ENCODE results near the gene ITPRID2.

ITPRID2 gene

GRCh38 chr2:181891966-181892798 lies 652 bp downstream of the ITPRID2 start:
- TF ChIP-seq TAF1 (IDR thresholded peaks at IDR 0.05; ENCODE audit: borderline replicate concordance, insufficient read depth, low read length) (no peak), POLR2AphosphoS5 (IDR thresholded peaks at IDR 0.05; ENCODE audit: low read depth, low read length) (no peak), FOXP2 (optimal IDR thresholded peaks at IDR 0.05; ENCODE audit: borderline replicate concordance, extremely low read depth, extremely low read length, insufficient read depth) (no peak), REST (IDR thresholded peaks at IDR 0.05; ENCODE audit: insufficient read depth in 1 of 2, low read depth in 2 of 2, low read length in 2 of 2) (no peak)

GRCh38 chr2:181892799-181893435 lies 1.4 kb downstream of the ITPRID2 start:
- no peak for TF ChIP-seq POLR2AphosphoS5 (IDR thresholded peaks at IDR 0.05; ENCODE audit: low read depth, low read length)
- TF ChIP-seq SIN3A (IDR thresholded peaks at IDR 0.05; ENCODE audit: borderline replicate concordance, insufficient read depth, low read length): no peak
- no peak for TF ChIP-seq FOXP2 (optimal IDR thresholded peaks at IDR 0.05; ENCODE audit: borderline replicate concordance, extremely low read depth, extremely low read length, insufficient read depth)
- no peak for TF ChIP-seq REST (IDR thresholded peaks at IDR 0.05; ENCODE audit: insufficient read depth in 1 of 2, low read depth in 2 of 2, low read length in 2 of 2)
- TF ChIP-seq TAF1 (IDR thresholded peaks at IDR 0.05; ENCODE audit: borderline replicate concordance, insufficient read depth, low read length): no peak

DNA sequence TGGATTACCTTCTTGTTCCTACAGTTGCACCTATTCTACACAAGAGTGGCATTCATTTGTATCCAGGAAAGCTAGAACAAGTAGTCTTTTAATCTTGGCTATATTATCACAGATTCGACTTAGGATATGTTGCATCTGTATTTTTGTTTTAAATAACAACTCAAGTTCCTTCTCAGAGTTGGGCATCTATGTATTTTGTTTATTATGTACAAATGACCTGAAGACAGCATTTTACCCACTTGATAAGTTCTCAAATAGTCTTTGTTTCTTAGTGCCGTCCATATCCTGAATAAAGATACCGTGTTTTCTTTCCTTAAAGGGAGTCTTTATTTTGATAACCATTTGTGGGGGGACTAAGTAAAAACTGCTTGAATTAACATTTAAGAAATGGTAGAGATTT lies 2.9 kb downstream of the ITPRID2 start:
- TF ChIP-seq REST (IDR thresholded peaks at IDR 0.05; ENCODE audit: insufficient read depth in 1 of 2, low read depth in 2 of 2, low read length in 2 of 2) (no peak), TAF1 (IDR thresholded peaks at IDR 0.05; ENCODE audit: borderline replicate concordance, insufficient read depth, low read length) (no peak), POLR2AphosphoS5 (IDR thresholded peaks at IDR 0.05; ENCODE audit: low read depth, low read length) (no peak), FOXP2 (optimal IDR thresholded peaks at IDR 0.05; ENCODE audit: borderline replicate concordance, extremely low read depth, extremely low read length, insufficient read depth) (no peak), SIN3A (IDR thresholded peaks at IDR 0.05; ENCODE audit: borderline replicate concordance, insufficient read depth, low read length) (no peak)

DNA sequence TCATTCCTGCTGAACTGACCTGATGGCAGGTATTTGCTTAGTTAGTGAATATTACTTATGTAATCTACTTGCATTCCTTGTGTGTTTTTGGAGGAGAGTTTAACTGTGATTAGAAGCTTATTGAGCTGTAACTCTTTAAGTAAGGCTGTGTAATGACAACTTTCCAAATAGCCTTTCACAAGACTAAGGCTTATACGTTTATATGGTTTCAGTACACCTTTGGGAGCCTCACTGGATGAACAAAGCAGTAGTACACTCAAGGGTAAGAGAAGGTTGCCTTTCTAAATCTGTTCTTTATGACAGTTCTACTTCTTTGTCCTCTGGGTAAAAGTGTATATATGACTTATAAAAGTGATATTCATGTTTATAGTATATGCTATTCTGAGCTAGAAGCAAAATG lies 4.3 kb downstream of the ITPRID2 start:
- TF ChIP-seq POLR2AphosphoS5 (IDR thresholded peaks at IDR 0.05; ENCODE audit: low read depth, low read length) (no peak), FOXP2 (optimal IDR thresholded peaks at IDR 0.05; ENCODE audit: borderline replicate concordance, extremely low read depth, extremely low read length, insufficient read depth) (no peak), REST (IDR thresholded peaks at IDR 0.05; ENCODE audit: insufficient read depth in 1 of 2, low read depth in 2 of 2, low read length in 2 of 2) (no peak), SIN3A (IDR thresholded peaks at IDR 0.05; ENCODE audit: borderline replicate concordance, insufficient read depth, low read length) (no peak), TAF1 (IDR thresholded peaks at IDR 0.05; ENCODE audit: borderline replicate concordance, insufficient read depth, low read length) (no peak)

Measured in PFSK-1 (cell line).